A549 (cell line): ENCODE data around the gene UTS2B. TPM values are rescaled to one million over a fixed set of nuclear protein-coding genes. Genes with fewer than 3 reads are reported as not detected.
A peak's percentile ranks its signal among the peaks of the same experiment; 100 is the strongest.

Experiments used
- ATAC-seq, 2 experiments: fragments of 200-7000 bp in 1 of 2; fragments of >200 bp in 1 of 2; cut with Nextera tagmentation in 1 of 2; cut with Tn5 transposase in 1 of 2; 3 replicates each; pipeline versions ENCODE4 v1.8.0 to v1.9.1; 2018 to 2020; ENCODE audit warnings: mild to moderate bottlenecking in 1 of 2, moderate library complexity in 1 of 2
- CTCF ChIA-PET: fragments of 300-600 bp; sonication (Branson Sonifier 250); formaldehyde crosslinking; extraction: SDS; loops from one replicate; lab custom pipeline; 2021; ENCODE audit warnings: antibody characterized with exemption, inconsistent platforms; lab: Yijun Ruan, JAX
- POLR2A ChIA-PET: fragments of 350-600 bp; formaldehyde crosslinking; extraction: SDS; loops from one replicate; lab custom pipeline; 2021; ENCODE audit warnings: antibody characterized with exemption, inconsistent platforms; lab: Yijun Ruan, JAX
- DNase-seq, 2 experiments: peaks; one replicate each; pipeline versions ENCODE4 v3.0.0 to v3.0.0-alpha.2; 2011 to 2016; ENCODE audit warnings: low read depth in 1 of 2, low spot score in 1 of 2
- FAIRE-seq: peaks from 2 replicates; lab custom pipeline; 2011; peaks lifted over from hg19 to GRCh38; lab: Jason Lieb, UNC
- H3K27ac ChIP-seq, 2 experiments: fragments of >200 bp; sonication (Bioruptor Twin); formaldehyde crosslinking; 3 replicates each; pipeline ENCODE4 v1.5.1; 2016 to 2017
- H3K4me1 ChIP-seq: fragments of >200 bp; sonication (Bioruptor Twin); formaldehyde crosslinking; 3 replicates; pipeline ENCODE4 v1.6.1; 2016
- H3K4me2 ChIP-seq: fragments of >200 bp; sonication (Bioruptor Twin); formaldehyde crosslinking; 3 replicates; pipeline ENCODE4 v1.6.1; 2016
- H3K4me3 ChIP-seq: fragments of >200 bp; sonication (Bioruptor Twin); formaldehyde crosslinking; 3 replicates; pipeline ENCODE4 v1.5.1; 2016
- H3K9me3 ChIP-seq: fragments of >200 bp; sonication (Bioruptor Twin); formaldehyde crosslinking; 3 replicates; pipeline ENCODE4 v1.6.1; 2016
- BHLHE40 ChIP-seq: IDR thresholded peaks from 2 replicates; pipeline ENCODE4 v1.6.1; 2012; ENCODE audit warnings: low read depth, low read length, inconsistent platforms
- CHD2 ChIP-seq: fragments of 150-350 bp; IDR thresholded peaks from 2 replicates; pipeline ENCODE4 v1.6.1; 2014; ENCODE audit warnings: low read length; ENCODE audit not compliant: partially characterized antibody
- EHF ChIP-seq: fragments of 250-450 bp; sonication (Bioruptor Pico); IDR thresholded peaks from 2 replicates; pipeline ENCODE4 v1.5.0; 2020; ENCODE audit warnings: mild to moderate bottlenecking
- EHMT2 ChIP-seq: fragments of 200-600 bp; sonication (generic); IDR thresholded peaks from 2 replicates; pipeline ENCODE4 v1.6.1; 2016; ENCODE audit warnings: antibody characterized with exemption, low read depth, mild to moderate bottlenecking, moderate library complexity
- FOSL2 ChIP-seq, 2 experiments: fragments of 450-650 bp in 1 of 2; fragments of >200 bp in 1 of 2; sonication (Bioruptor Twin) in 1 of 2; formaldehyde crosslinking; IDR thresholded peaks; 2 replicates each; pipeline versions ENCODE4 v1.5.0 to v1.6.1; 2016 to 2020; ENCODE audit warnings: mild to moderate bottlenecking in 1 of 2, moderate library complexity in 1 of 2
- HOXB13 ChIP-seq: fragments of 250-450 bp; sonication (Bioruptor Pico); IDR thresholded peaks from 2 replicates; pipeline ENCODE4 v1.5.0; 2020; ENCODE audit warnings: low read depth, mild to moderate bottlenecking, moderate library complexity
- JUNB ChIP-seq: fragments of >200 bp; sonication (Bioruptor Twin); formaldehyde crosslinking; IDR thresholded peaks from 2 replicates; pipeline ENCODE4 v1.6.1; 2016
- MYC ChIP-seq: IDR thresholded peaks from 2 replicates; pipeline ENCODE4 v1.6.1; 2012; ENCODE audit warnings: mild to moderate bottlenecking, inconsistent platforms, low read length, improper control_type of control experiment, borderline replicate concordance
- NPAS2 ChIP-seq: fragments of 250-450 bp; sonication (Bioruptor Pico); IDR thresholded peaks from 2 replicates; pipeline ENCODE4 v1.8.0; 2022; ENCODE audit warnings: mild to moderate bottlenecking, moderate library complexity, borderline replicate concordance
- RAD21 ChIP-seq, 2 experiments: fragments of >200 bp in 1 of 2; sonication (Bioruptor Twin) in 1 of 2; formaldehyde crosslinking in 1 of 2; IDR thresholded peaks in 1 of 2; conservative IDR thresholded peaks in 1 of 2; 2 replicates in 1 of 2; 3 replicates in 1 of 2; pipeline ENCODE4 v1.6.1; 2012 to 2018; ENCODE audit warnings: inconsistent platforms in 1 of 2
- RFX5 ChIP-seq: fragments of 450-650 bp; IDR thresholded peaks from 2 replicates; pipeline ENCODE4 v1.7.1; 2014; ENCODE audit warnings: antibody characterized with exemption, mild to moderate bottlenecking, moderate library complexity
- SMC3 ChIP-seq: fragments of >200 bp; sonication (Bioruptor Twin); formaldehyde crosslinking; IDR thresholded peaks from 3 replicates; pipeline ENCODE4 v1.6.1; 2018; ENCODE audit warnings: inconsistent platforms
- TFCP2L1 ChIP-seq: fragments of 250-450 bp; sonication (Bioruptor Pico); IDR thresholded peaks from 2 replicates; pipeline ENCODE4 v1.5.0; 2021; ENCODE audit warnings: mild to moderate bottlenecking
- WGBS: methylation state at CpG from one replicate; pipeline ENCODE4 v1.1.6; 2017; ENCODE audit errors: missing lambda C conversion rate; 5-methylcytosine and 5-hydroxymethylcytosine counted together
- polyA plus RNA-seq, 4 experiments: library from polyadenylated mRNA; depleted of rRNA in 3 of 4; stranded (reverse); fragments of >200 nt; fragmentation: RNase III in 1 of 4; extraction: RNeasy Plus Mini Kit Qiagen cat#74134 plus additional on column Dnase treatment in 1 of 4; gene quantifications; 2 replicates in 3 of 4; 3 replicates in 1 of 4; pipeline ENCODE4 v1.2.3, GENCODE V29; 2011 to 2017
- TF ChIP-seq, protein P1 (sequence below): fragments of >200 bp; sonication (Bioruptor Twin); formaldehyde crosslinking; IDR thresholded peaks from 3 replicates; pipeline ENCODE4 v1.5.1; 2016
- TF ChIP-seq, protein P2 (sequence below): IDR thresholded peaks from 2 replicates; pipeline ENCODE4 v1.6.1; 2012; ENCODE audit warnings: low read depth, borderline replicate concordance
- TF ChIP-seq, protein P3 (sequence below): IDR thresholded peaks from 2 replicates; pipeline ENCODE4 v1.6.1; 2012
- TF ChIP-seq, protein P4 (sequence below): fragments of 250-450 bp; sonication (Bioruptor Pico); IDR thresholded peaks from 2 replicates; pipeline ENCODE4 v1.5.0; 2020; ENCODE audit warnings: low read depth, mild to moderate bottlenecking, moderate library complexity
- TF ChIP-seq, protein P5 (sequence below): fragments of >200 bp; sonication (Bioruptor Twin); formaldehyde crosslinking; IDR thresholded peaks from 3 replicates; pipeline ENCODE4 v1.6.1; 2016

Gene UTS2B
- polyA plus RNA-seq, 2 of the 4 experiments (the other 2 are of a cell fraction), result 0.16 TPM; not detected in 1

DNA sequence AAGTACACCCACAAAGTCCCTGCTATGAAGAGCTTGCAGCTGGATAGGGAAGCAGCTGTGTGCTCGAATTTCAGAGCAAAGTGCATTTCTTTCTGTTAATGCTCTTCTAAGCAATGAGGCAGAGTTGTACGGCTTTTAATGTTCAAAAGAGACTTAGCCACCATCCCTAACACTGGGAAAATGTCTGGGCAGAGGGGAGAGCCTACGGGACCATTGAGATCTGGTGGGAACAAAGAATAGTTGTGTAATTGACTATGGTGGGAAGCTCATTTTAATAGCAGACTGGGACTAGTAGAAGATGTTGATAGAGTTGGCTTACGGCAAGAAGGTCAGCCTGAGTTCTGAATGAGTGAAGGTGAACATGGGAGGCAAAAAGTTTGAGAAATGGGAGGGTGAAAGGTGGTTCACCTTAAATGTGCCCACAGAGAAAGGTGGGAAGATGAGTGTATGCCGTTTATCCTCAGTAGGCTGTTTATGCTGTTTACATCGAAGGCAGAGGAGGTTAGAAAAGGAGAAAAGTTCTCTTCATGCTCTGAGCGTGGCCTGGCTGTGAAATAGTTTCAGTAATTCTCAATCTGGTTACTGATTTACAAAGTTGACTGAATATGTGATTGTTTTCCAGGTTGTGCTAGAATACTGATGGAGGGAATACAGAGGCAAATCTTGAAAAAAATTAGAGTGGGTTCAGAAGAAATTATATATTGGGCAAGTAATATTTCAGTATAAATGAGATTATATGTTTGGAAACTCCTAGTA lies 22.9 kb upstream of the UTS2B start:
- ChIA-PET POLR2A (no interaction called here), CTCF (no interaction called here)
- DNase-seq (no peak), ATAC-seq (no peak), FAIRE-seq (no peak)
- Histone ChIP-seq H3K9me3 (no peaks in the 10 kb centered on the region), H3K4me1 (peaks cover 56% of the 10 kb centered on the region), H3K4me2 (peak overlapping the region; percentile 38; the same call in 2 of the 3 replicates), H3K27ac (0 out of 6 replicates have a peak overlapping the region, but pooled peaks of 1 of the 2 experiments have one; percentile 14), H3K4me3 (no peak overlapping the region)
- TF ChIP-seq EHMT2, result no peak
- TF ChIP-seq CHD2, result no peak
- TF ChIP-seq, protein P1, sequence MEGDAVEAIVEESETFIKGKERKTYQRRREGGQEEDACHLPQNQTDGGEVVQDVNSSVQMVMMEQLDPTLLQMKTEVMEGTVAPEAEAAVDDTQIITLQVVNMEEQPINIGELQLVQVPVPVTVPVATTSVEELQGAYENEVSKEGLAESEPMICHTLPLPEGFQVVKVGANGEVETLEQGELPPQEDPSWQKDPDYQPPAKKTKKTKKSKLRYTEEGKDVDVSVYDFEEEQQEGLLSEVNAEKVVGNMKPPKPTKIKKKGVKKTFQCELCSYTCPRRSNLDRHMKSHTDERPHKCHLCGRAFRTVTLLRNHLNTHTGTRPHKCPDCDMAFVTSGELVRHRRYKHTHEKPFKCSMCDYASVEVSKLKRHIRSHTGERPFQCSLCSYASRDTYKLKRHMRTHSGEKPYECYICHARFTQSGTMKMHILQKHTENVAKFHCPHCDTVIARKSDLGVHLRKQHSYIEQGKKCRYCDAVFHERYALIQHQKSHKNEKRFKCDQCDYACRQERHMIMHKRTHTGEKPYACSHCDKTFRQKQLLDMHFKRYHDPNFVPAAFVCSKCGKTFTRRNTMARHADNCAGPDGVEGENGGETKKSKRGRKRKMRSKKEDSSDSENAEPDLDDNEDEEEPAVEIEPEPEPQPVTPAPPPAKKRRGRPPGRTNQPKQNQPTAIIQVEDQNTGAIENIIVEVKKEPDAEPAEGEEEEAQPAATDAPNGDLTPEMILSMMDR, result no peak
- TF ChIP-seq HOXB13 (CRISPR knock-in tag), result no peak
- no peak for TF ChIP-seq MYC
- TF ChIP-seq, protein P2, sequence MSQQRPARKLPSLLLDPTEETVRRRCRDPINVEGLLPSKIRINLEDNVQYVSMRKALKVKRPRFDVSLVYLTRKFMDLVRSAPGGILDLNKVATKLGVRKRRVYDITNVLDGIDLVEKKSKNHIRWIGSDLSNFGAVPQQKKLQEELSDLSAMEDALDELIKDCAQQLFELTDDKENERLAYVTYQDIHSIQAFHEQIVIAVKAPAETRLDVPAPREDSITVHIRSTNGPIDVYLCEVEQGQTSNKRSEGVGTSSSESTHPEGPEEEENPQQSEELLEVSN, result no peak
- no peak for TF ChIP-seq EHF (CRISPR knock-in tag)
- no peak for TF ChIP-seq TFCP2L1 (CRISPR knock-in tag)
- TF ChIP-seq RAD21 (conservative IDR thresholded peaks at IDR 0.05 in 1 of 2, IDR thresholded peaks at IDR 0.05 in 1 of 2), result no peak
- TF ChIP-seq NPAS2 (CRISPR knock-in tag), result no peak
- TF ChIP-seq BHLHE40, result no peak
- no peak for TF ChIP-seq FOSL2 (IDR thresholded peaks at IDR 0.05)
- no peak for TF ChIP-seq FOSL2 (CRISPR knock-in tag; IDR thresholded peaks at IDR 0.05)
- TF ChIP-seq, protein P3, sequence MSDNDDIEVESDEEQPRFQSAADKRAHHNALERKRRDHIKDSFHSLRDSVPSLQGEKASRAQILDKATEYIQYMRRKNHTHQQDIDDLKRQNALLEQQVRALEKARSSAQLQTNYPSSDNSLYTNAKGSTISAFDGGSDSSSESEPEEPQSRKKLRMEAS, result no peak
- TF ChIP-seq SMC3, result no peak
- TF ChIP-seq, protein P4, sequence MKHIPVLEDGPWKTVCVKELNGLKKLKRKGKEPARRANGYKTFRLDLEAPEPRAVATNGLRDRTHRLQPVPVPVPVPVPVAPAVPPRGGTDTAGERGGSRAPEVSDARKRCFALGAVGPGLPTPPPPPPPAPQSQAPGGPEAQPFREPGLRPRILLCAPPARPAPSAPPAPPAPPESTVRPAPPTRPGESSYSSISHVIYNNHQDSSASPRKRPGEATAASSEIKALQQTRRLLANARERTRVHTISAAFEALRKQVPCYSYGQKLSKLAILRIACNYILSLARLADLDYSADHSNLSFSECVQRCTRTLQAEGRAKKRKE (CRISPR knock-in tag), result no peak
- TF ChIP-seq RFX5, result no peak
- no peak for TF ChIP-seq JUNB
- 82% methylated on average over 7 of the region's 7 CpGs for WGBS

DNA sequence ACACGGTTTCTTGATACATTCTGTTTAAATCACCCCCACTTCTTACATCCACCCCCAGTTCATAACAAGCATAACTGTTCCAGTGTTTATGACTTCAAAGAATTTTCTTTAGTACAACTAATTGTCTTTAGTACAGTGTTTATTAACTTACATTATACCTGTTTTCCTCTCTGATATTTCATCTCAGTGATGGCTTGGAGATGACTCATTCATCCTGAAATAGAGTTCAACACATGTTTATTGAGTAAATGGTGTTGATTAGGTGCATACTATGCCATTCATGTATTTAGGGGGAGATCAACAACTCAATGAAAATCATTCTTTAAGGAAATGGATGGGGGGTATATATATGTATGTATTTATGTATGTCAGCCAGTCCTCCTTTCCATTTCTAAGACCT lies 21.7 kb upstream of the UTS2B start:
- TF ChIP-seq, protein P5, sequence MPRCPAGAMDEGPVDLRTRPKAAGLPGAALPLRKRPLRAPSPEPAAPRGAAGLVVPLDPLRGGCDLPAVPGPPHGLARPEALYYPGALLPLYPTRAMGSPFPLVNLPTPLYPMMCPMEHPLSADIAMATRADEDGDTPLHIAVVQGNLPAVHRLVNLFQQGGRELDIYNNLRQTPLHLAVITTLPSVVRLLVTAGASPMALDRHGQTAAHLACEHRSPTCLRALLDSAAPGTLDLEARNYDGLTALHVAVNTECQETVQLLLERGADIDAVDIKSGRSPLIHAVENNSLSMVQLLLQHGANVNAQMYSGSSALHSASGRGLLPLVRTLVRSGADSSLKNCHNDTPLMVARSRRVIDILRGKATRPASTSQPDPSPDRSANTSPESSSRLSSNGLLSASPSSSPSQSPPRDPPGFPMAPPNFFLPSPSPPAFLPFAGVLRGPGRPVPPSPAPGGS, result no peak
- no peak for TF ChIP-seq FOSL2 (IDR thresholded peaks at IDR 0.05)
- peak; percentile 32; the same call in 1 of the 2 replicates for TF ChIP-seq FOSL2 (CRISPR knock-in tag; IDR thresholded peaks at IDR 0.05)
- FAIRE-seq (no peak), DNase-seq (no peak), ATAC-seq (no peak)
- ChIA-PET POLR2A (no interaction called here), CTCF (no interaction called here)
- Histone ChIP-seq H3K4me3 (no peak overlapping the region), H3K9me3 (no peaks in the 10 kb centered on the region), H3K4me1 (peaks cover 52% of the 10 kb centered on the region), H3K27ac (no peak overlapping the region), H3K4me2 (0 out of 3 replicates have a peak overlapping the region, but pooled peaks have one; percentile 38)
- 86% methylated on average over 1 of the region's 1 CpG for WGBS
